HepG2 (cell line): ENCODE measurements around the gene GPR4. TPM values are rescaled to one million over a fixed set of nuclear protein-coding genes. Genes with fewer than 3 reads are reported as not detected.
A peak's percentile ranks its signal among the peaks of the same experiment; 100 is the strongest.

Experiments
- ATM ChIP-seq: fragments of 450-650 bp; IDR thresholded peaks from 2 replicates; pipeline ENCODE4 v1.7.1; 2017; ENCODE audit warnings: mild to moderate bottlenecking, borderline replicate concordance
- CEBPB ChIP-seq: IDR thresholded peaks from 2 replicates; pipeline ENCODE4 v1.6.1; 2011; ENCODE audit warnings: low read depth, low read length, improper control_type of control experiment, borderline replicate concordance
- HMG20B ChIP-seq: conservative IDR thresholded peaks from 2 replicates; pipeline ENCODE4 v1.6.1; 2016; ENCODE audit warnings: missing genetic modification reagents, missing compliant biosample characterization
- KDM5A ChIP-seq: fragments of 200-600 bp; sonication (generic); IDR thresholded peaks from 2 replicates; pipeline ENCODE4 v1.7.0; 2018; ENCODE audit warnings: antibody characterized with exemption, mild to moderate bottlenecking, low read length, borderline replicate concordance
- NFE2L2 ChIP-seq: fragments of 150-350 bp; IDR thresholded peaks from 2 replicates; pipeline ENCODE4 v1.6.1; 2014; ENCODE audit warnings: low read length
- RCOR2 ChIP-seq: IDR thresholded peaks from 2 replicates; pipeline ENCODE4 v1.6.1; 2016; ENCODE audit warnings: missing biosample characterization, missing genetic modification reagents
- XBP1 ChIP-seq: sonication (generic); formaldehyde crosslinking; IDR thresholded peaks from 2 replicates; pipeline ENCODE4 v1.5.0; 2020; ENCODE audit warnings: missing genetic modification reagents
- ZC3H13 ChIP-seq: sonication (generic); formaldehyde crosslinking; IDR thresholded peaks from 2 replicates; pipeline ENCODE4 v1.8.1; 2023; ENCODE audit warnings: mild to moderate bottlenecking, missing genetic modification reagents, moderate library complexity
- ZNF264 ChIP-seq: sonication (generic); formaldehyde crosslinking; IDR thresholded peaks from 2 replicates; pipeline ENCODE4 v1.4.0; 2020; ENCODE audit warnings: missing genetic modification reagents
- ZNF343 ChIP-seq: sonication (generic); formaldehyde crosslinking; IDR thresholded peaks from 2 replicates; pipeline ENCODE4 v1.4.0; 2020; ENCODE audit warnings: mild to moderate bottlenecking, missing genetic modification reagents
- ZNF605 ChIP-seq: sonication (generic); formaldehyde crosslinking; IDR thresholded peaks from 2 replicates; pipeline ENCODE4 v1.8.0; 2022; ENCODE audit warnings: mild to moderate bottlenecking, missing genetic modification reagents
- polyA plus RNA-seq, 8 experiments: library from polyadenylated mRNA; depleted of rRNA in 3 of 8; stranded (reverse) in 7 of 8; unstranded in 1 of 8; fragments of >200 nt; fragmentation: Illumina TruSeq in 4 of 8; extraction: Trizol in 4 of 8; gene quantifications; 2 replicates each; pipeline versions ENCODE4 v1.2.1 to v1.2.3, GENCODE V29; 2011 to 2016; ENCODE audit warnings: low read depth in 4 of 8, missing spikeins in 1 of 8, mixed read lengths in 1 of 8; ENCODE audit not compliant: insufficient read depth in 1 of 8
- total RNA-seq, 5 experiments: library from RNA; depleted of rRNA; stranded (reverse); fragments of >200 nt; fragmentation: Illumina TruSeq; extraction: Trizol; gene quantifications; 2 replicates each; pipeline ENCODE4 v1.2.3, GENCODE V29; 2016; ENCODE audit warnings: low read depth in 1 of 5
- TF ChIP-seq, protein P1 (sequence below): sonication (generic); formaldehyde crosslinking; IDR thresholded peaks from 2 replicates; pipeline ENCODE4 v1.5.1; 2020; ENCODE audit warnings: mild to moderate bottlenecking, missing genetic modification reagents, borderline replicate concordance
- TF ChIP-seq, protein P2 (sequence below): sonication (generic); formaldehyde crosslinking; IDR thresholded peaks from 2 replicates; pipeline ENCODE4 v1.4.0; 2020; ENCODE audit warnings: missing genetic modification reagents
- TF ChIP-seq, protein P3 (sequence below): sonication (generic); formaldehyde crosslinking; IDR thresholded peaks from 2 replicates; pipeline ENCODE4 v1.8.0; 2023; ENCODE audit warnings: mild to moderate bottlenecking, missing genetic modification reagents
- TF ChIP-seq, protein P4 (sequence below): sonication (generic); formaldehyde crosslinking; IDR thresholded peaks from 2 replicates; pipeline ENCODE4 v1.4.0; 2020; ENCODE audit warnings: missing genetic modification reagents, borderline replicate concordance

The GPR4 gene
- total and polyA plus RNA-seq, 2 of the 13 experiments (the other 11 are each of a cell fraction or from before 2014, with no cell fraction given) = 0.15 TPM; not detected in 1

DNA sequence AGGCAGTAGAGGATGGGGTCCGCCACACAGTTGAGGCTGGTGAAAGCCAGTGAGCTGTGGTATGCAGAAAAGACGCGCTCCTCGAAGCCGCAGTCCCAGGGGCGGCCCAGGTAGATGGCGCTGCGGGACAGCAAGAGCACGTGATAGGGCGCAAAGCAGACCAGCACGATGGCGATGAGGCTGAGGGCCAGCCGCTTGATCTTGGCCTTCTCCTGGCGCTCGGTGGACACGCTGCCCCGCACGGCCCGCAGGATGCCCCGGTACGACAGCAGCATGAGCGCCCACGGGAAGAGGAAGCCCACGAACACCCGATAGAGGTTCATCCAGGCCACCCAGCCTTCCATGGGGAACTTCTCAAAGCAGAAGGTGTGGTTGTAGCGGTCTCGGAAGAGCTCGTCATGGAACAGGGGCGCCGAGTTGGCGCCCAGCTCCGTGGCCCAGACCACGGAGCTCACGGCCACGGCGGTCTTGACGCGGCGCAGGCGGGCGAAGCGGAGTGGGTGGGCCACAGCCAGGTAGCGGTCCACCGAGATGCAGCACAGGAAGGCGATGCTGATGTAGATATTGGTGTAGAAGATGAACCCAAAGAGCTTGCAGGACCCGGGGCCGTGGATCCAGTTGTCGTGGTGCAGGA lies 10.9 kb downstream of the GPR4 start (continued):
- TF ChIP-seq, protein P1, sequence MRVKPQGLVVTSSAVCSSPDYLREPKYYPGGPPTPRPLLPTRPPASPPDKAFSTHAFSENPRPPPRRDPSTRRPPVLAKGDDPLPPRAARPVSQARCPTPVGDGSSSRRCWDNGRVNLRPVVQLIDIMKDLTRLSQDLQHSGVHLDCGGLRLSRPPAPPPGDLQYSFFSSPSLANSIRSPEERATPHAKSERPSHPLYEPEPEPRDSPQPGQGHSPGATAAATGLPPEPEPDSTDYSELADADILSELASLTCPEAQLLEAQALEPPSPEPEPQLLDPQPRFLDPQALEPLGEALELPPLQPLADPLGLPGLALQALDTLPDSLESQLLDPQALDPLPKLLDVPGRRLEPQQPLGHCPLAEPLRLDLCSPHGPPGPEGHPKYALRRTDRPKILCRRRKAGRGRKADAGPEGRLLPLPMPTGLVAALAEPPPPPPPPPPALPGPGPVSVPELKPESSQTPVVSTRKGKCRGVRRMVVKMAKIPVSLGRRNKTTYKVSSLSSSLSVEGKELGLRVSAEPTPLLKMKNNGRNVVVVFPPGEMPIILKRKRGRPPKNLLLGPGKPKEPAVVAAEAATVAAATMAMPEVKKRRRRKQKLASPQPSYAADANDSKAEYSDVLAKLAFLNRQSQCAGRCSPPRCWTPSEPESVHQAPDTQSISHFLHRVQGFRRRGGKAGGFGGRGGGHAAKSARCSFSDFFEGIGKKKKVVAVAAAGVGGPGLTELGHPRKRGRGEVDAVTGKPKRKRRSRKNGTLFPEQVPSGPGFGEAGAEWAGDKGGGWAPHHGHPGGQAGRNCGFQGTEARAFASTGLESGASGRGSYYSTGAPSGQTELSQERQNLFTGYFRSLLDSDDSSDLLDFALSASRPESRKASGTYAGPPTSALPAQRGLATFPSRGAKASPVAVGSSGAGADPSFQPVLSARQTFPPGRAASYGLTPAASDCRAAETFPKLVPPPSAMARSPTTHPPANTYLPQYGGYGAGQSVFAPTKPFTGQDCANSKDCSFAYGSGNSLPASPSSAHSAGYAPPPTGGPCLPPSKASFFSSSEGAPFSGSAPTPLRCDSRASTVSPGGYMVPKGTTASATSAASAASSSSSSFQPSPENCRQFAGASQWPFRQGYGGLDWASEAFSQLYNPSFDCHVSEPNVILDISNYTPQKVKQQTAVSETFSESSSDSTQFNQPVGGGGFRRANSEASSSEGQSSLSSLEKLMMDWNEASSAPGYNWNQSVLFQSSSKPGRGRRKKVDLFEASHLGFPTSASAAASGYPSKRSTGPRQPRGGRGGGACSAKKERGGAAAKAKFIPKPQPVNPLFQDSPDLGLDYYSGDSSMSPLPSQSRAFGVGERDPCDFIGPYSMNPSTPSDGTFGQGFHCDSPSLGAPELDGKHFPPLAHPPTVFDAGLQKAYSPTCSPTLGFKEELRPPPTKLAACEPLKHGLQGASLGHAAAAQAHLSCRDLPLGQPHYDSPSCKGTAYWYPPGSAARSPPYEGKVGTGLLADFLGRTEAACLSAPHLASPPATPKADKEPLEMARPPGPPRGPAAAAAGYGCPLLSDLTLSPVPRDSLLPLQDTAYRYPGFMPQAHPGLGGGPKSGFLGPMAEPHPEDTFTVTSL (CRISPR knock-in tag) = no peak
- TF ChIP-seq HMG20B (0 out of 2 replicates have a peak, but pooled peaks have one; percentile 61), ZC3H13 (0 out of 2 replicates have a peak, but pooled peaks have one; percentile 46), ZNF343 (no peak), XBP1 (CRISPR knock-in tag) (no peak), RCOR2 (CRISPR knock-in tag) (peak; percentile 61; the same call in 1 of the 2 replicates), ZNF605 (CRISPR knock-in tag) (no peak), NFE2L2 (no peak), ATM (no peak), ZNF264 (no peak), CEBPB (no peak), KDM5A (no peak)
- TF ChIP-seq, protein P2, sequence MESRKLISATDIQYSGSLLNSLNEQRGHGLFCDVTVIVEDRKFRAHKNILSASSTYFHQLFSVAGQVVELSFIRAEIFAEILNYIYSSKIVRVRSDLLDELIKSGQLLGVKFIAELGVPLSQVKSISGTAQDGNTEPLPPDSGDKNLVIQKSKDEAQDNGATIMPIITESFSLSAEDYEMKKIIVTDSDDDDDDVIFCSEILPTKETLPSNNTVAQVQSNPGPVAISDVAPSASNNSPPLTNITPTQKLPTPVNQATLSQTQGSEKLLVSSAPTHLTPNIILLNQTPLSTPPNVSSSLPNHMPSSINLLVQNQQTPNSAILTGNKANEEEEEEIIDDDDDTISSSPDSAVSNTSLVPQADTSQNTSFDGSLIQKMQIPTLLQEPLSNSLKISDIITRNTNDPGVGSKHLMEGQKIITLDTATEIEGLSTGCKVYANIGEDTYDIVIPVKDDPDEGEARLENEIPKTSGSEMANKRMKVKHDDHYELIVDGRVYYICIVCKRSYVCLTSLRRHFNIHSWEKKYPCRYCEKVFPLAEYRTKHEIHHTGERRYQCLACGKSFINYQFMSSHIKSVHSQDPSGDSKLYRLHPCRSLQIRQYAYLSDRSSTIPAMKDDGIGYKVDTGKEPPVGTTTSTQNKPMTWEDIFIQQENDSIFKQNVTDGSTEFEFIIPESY = peak; percentile 76
- TF ChIP-seq, protein P3, sequence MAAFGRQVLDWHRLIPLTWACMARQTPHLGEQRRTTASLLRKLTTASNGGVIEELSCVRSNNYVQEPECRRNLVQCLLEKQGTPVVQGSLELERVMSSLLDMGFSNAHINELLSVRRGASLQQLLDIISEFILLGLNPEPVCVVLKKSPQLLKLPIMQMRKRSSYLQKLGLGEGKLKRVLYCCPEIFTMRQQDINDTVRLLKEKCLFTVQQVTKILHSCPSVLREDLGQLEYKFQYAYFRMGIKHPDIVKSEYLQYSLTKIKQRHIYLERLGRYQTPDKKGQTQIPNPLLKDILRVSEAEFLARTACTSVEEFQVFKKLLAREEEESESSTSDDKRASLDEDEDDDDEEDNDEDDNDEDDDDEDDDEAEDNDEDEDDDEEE = peak; percentile 69; the same call in 1 of the 2 replicates
- TF ChIP-seq, protein P4, sequence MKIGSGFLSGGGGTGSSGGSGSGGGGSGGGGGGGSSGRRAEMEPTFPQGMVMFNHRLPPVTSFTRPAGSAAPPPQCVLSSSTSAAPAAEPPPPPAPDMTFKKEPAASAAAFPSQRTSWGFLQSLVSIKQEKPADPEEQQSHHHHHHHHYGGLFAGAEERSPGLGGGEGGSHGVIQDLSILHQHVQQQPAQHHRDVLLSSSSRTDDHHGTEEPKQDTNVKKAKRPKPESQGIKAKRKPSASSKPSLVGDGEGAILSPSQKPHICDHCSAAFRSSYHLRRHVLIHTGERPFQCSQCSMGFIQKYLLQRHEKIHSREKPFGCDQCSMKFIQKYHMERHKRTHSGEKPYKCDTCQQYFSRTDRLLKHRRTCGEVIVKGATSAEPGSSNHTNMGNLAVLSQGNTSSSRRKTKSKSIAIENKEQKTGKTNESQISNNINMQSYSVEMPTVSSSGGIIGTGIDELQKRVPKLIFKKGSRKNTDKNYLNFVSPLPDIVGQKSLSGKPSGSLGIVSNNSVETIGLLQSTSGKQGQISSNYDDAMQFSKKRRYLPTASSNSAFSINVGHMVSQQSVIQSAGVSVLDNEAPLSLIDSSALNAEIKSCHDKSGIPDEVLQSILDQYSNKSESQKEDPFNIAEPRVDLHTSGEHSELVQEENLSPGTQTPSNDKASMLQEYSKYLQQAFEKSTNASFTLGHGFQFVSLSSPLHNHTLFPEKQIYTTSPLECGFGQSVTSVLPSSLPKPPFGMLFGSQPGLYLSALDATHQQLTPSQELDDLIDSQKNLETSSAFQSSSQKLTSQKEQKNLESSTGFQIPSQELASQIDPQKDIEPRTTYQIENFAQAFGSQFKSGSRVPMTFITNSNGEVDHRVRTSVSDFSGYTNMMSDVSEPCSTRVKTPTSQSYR = no peak
